ENCODE measurements around the gene SLC49A3. TPM values are rescaled to one million over a fixed set of nuclear protein-coding genes. Genes with fewer than 3 reads are reported as not detected.

Gene SLC49A3
- total RNA-seq, 2 donors from 2014 or later, result 15.1 to 16.4 TPM

- 95 to 96% methylated on average over 10 to 34 of the region's 34 CpGs for whole genome bisulfite sequencing, 2 experiments (ENCODE audit: insufficient coverage in 1 of 2, insufficient read length in 1 of 2)
- H3K4me3 ChIP-seq (ENCODE audit: low read length), result no peak overlapping the region
- H3K36me3 ChIP-seq (ENCODE audit: control insufficient read depth, insufficient read depth, low read length), result peaks cover 17% of the 10 kb centered on the region
- H3K9me3 ChIP-seq (ENCODE audit: control insufficient read depth, low read length), result no peaks in the 10 kb centered on the region
- no peaks in the 10 kb centered on the region for H3K4me1 ChIP-seq (ENCODE audit: control insufficient read depth, insufficient read depth, low read length)
- DNase-seq, result no peak
- no peak for TF ChIP-seq CTCF (conservative IDR thresholded peaks at IDR 0.05)
- Mint-ChIP-seq H3K4me3 (no peak overlapping the region), H3K9me3 (no peaks in the 10 kb centered on the region), H3K27me3 (ENCODE audit: insufficient read depth) (no peaks in the 10 kb centered on the region), H3K36me3 (ENCODE audit: low read depth) (peaks cover 39% of the 10 kb centered on the region), H3K27ac (peak overlapping the region; percentile 58), H3K4me1 (no peaks in the 10 kb centered on the region)
- H3K27ac ChIP-seq (ENCODE audit: low read depth, low read length), result no peak overlapping the region
- no peaks in the 10 kb centered on the region for H3K27me3 ChIP-seq (ENCODE audit: control insufficient read depth, insufficient read depth, low read length, poor library complexity, severe bottlenecking)
- no peak overlapping the region for H3K9ac ChIP-seq (ENCODE audit: extremely low read depth, low read length, poor library complexity, severe bottlenecking)
Observed at GRCh38 chr4:717601-718320, 28.8 kb upstream of the SLC49A3 start.

- no peak overlapping the region for H3K4me3 Mint-ChIP-seq
- TF ChIP-seq CTCF (conservative IDR thresholded peaks at IDR 0.05), result no peak
- Histone ChIP-seq H3K9ac (ENCODE audit: extremely low read depth, low read length, poor library complexity, severe bottlenecking) (no peak overlapping the region), H3K4me1 (ENCODE audit: control insufficient read depth, insufficient read depth, low read length) (no peaks in the 10 kb centered on the region), H3K27ac (ENCODE audit: low read depth, low read length) (no peak overlapping the region), H3K4me3 (ENCODE audit: low read length) (no peak overlapping the region), H3K27me3 (ENCODE audit: control insufficient read depth, insufficient read depth, low read length, poor library complexity, severe bottlenecking) (no peaks in the 10 kb centered on the region), H3K9me3 (ENCODE audit: control insufficient read depth, low read length) (no peaks in the 10 kb centered on the region), H3K36me3 (ENCODE audit: control insufficient read depth, insufficient read depth, low read length) (peaks cover 33% of the 10 kb centered on the region)
- DNase-seq, result no peak
- 91 to 93% methylated on average over 17 to 18 of the region's 18 CpGs for WGBS, 2 experiments (ENCODE audit: insufficient coverage in 1 of 2, insufficient read length in 1 of 2)
- H3K4me1 Mint-ChIP-seq, result no peaks in the 10 kb centered on the region
- H3K27ac Mint-ChIP-seq, result no peak overlapping the region
- H3K27me3 Mint-ChIP-seq (ENCODE audit: insufficient read depth), result no peaks in the 10 kb centered on the region
- H3K9me3 Mint-ChIP-seq, result peaks cover 4% of the 10 kb centered on the region
- peaks cover 32% of the 10 kb centered on the region for H3K36me3 Mint-ChIP-seq (ENCODE audit: low read depth)
Observed at GRCh38 chr4:714087-714486, 25.1 kb upstream of the SLC49A3 start.

GRCh38 chr4:712916-713632 lies 24.1 kb upstream of the SLC49A3 start:
- Histone ChIP-seq H3K27me3 (ENCODE audit: control insufficient read depth, insufficient read depth, low read length, poor library complexity, severe bottlenecking) (no peaks in the 10 kb centered on the region), H3K9me3 (ENCODE audit: control insufficient read depth, low read length) (no peaks in the 10 kb centered on the region), H3K4me1 (ENCODE audit: control insufficient read depth, insufficient read depth, low read length) (no peaks in the 10 kb centered on the region), H3K36me3 (ENCODE audit: control insufficient read depth, insufficient read depth, low read length) (peaks cover 43% of the 10 kb centered on the region), H3K9ac (ENCODE audit: extremely low read depth, low read length, poor library complexity, severe bottlenecking) (no peak overlapping the region), H3K4me3 (ENCODE audit: low read length) (no peak overlapping the region), H3K27ac (ENCODE audit: low read depth, low read length) (no peak overlapping the region)
- H3K27ac Mint-ChIP-seq, result no peak overlapping the region
- 88 to 94% methylated on average over 2 to 9 of the region's 9 CpGs for WGBS, 2 experiments (ENCODE audit: insufficient coverage in 1 of 2, insufficient read length in 1 of 2)
- H3K4me1 Mint-ChIP-seq, result no peaks in the 10 kb centered on the region
- peaks cover 10% of the 10 kb centered on the region for H3K9me3 Mint-ChIP-seq
- DNase-seq, result no peak
- no peak overlapping the region for H3K4me3 Mint-ChIP-seq
- H3K36me3 Mint-ChIP-seq (ENCODE audit: low read depth), result peaks cover 38% of the 10 kb centered on the region
- no peaks in the 10 kb centered on the region for H3K27me3 Mint-ChIP-seq (ENCODE audit: insufficient read depth)
- no peak for TF ChIP-seq CTCF (conservative IDR thresholded peaks at IDR 0.05)
